Activated CD4-positive, alpha-beta memory T cell treated with anti-CD3 and anti-CD28 coated beads for 36 hours (primary cell): Measurements from ENCODE around the gene PNKP. TPM values are rescaled to one million over a fixed set of nuclear protein-coding genes. Genes with fewer than 3 reads are reported as not detected.

Experiments used
- CTCF ChIA-PET: fragments of 350-600 bp; sonication (Branson Sonifier 250); formaldehyde crosslinking; loops from one replicate; lab custom pipeline; 2021; ENCODE audit warnings: antibody characterized with exemption, inconsistent platforms; lab: Charles Lee
- POLR2A ChIA-PET: fragments of 350-600 bp; sonication (Branson Sonifier 250); formaldehyde crosslinking; loops from one replicate; lab custom pipeline; 2021; ENCODE audit warnings: antibody characterized with exemption; lab: Charles Lee
- DNase-seq: peaks from one replicate; pipeline ENCODE4 v3.0.0-alpha.2; 2020
- H3K27ac Mint-ChIP-seq: one replicate; pipeline ENCODE4 v1.8.0; 2021; ENCODE audit warnings: mixed read lengths
- H3K27me3 Mint-ChIP-seq: one replicate; pipeline ENCODE4 v1.8.0; 2021; ENCODE audit warnings: mixed read lengths
- H3K36me3 Mint-ChIP-seq: one replicate; pipeline ENCODE4 v1.8.0; 2021; ENCODE audit warnings: mixed read lengths
- H3K4me1 Mint-ChIP-seq: one replicate; pipeline ENCODE4 v1.8.0; 2021; ENCODE audit warnings: low read depth, mixed read lengths
- H3K4me3 Mint-ChIP-seq: one replicate; pipeline ENCODE4 v1.8.0; 2021; ENCODE audit warnings: mild to moderate bottlenecking, mixed read lengths
- H3K9me3 Mint-ChIP-seq: one replicate; pipeline ENCODE4 v1.8.0; 2021; ENCODE audit warnings: mixed read lengths
- intact Hi-C: fragments of 100-400 bp; cut with micrococcal nuclease; formaldehyde crosslinking; loops from one replicate; pipeline ENCODE4 v1.15.1; 2023
- total RNA-seq, 2 experiments: library from RNA; stranded (reverse); gene quantifications; one replicate each; pipeline ENCODE4 v1.2.3, GENCODE V29; 2021

The PNKP gene
- total RNA-seq, 2 experiments from 2014 or later: 88.7 to 98.6 TPM

- ChIA-PET POLR2A (interaction anchor here (1.6 kb wide), 1 partner anchor 31 kb away, joined by 5 read pairs; no protein-coding TSS in a partner anchor), CTCF (interaction anchor here (0.6 to 1.9 kb wide), 2 partner anchors 10 to 1522 kb away, joined by 3 to 7 read pairs; no protein-coding TSS in a partner anchor)
- intact Hi-C loops: no loop called here
- H3K4me3 Mint-ChIP-seq: no peak overlapping the region
- peaks cover 19% of the 10 kb centered on the region for H3K4me1 Mint-ChIP-seq
- no peaks in the 10 kb centered on the region for H3K9me3 Mint-ChIP-seq
- peaks cover 54% of the 10 kb centered on the region for H3K36me3 Mint-ChIP-seq
- H3K27me3 Mint-ChIP-seq: no peaks in the 10 kb centered on the region
- no peak overlapping the region for H3K27ac Mint-ChIP-seq
- no peak for DNase-seq
Observed at GRCh38 chr19:49880162-49880869, 12.9 kb upstream of the PNKP start.

GRCh38 chr19:49879243-49879963, 12.0 kb upstream of the PNKP start:
- Mint-ChIP-seq H3K36me3 (peaks cover 46% of the 10 kb centered on the region), H3K9me3 (no peaks in the 10 kb centered on the region), H3K27me3 (no peaks in the 10 kb centered on the region), H3K4me3 (no peak overlapping the region), H3K27ac (peak overlapping the region; percentile 49), H3K4me1 (peaks cover 25% of the 10 kb centered on the region)
- peak; percentile 35 for DNase-seq
- CTCF ChIA-PET: interaction anchor here (0.6 kb wide), 1 partner anchor 1521 kb away, joined by 3 read pairs; no protein-coding TSS in a partner anchor
- POLR2A ChIA-PET: interaction anchor here (1.0 to 1.6 kb wide), 2 partner anchors 13 to 32 kb away, joined by 3 to 5 read pairs; no protein-coding TSS in a partner anchor
- intact Hi-C loops: loop anchor here (5.0 kb wide), 1 partner anchor 382 kb away; the partner anchor contains the start of gene RPS11

GRCh38 chr19:49878744-49879070, 11.3 kb upstream of the PNKP start:
- no peaks in the 10 kb centered on the region for H3K27me3 Mint-ChIP-seq
- DNase-seq: no peak
- intact Hi-C loops: loop anchor here (1.0 to 5.0 kb wide), 2 partner anchors 12 to 381 kb away; partner anchors contain the start of gene RPS11
- no peak overlapping the region for H3K4me3 Mint-ChIP-seq
- POLR2A ChIA-PET: interaction anchor here (1.0 to 2.9 kb wide), 3 partner anchors 13 to 50 kb away, joined by 3 to 21 read pairs (median 5); partner anchors contain the start of genes ATF5 and NUP62
- no peaks in the 10 kb centered on the region for H3K9me3 Mint-ChIP-seq
- peaks cover 43% of the 10 kb centered on the region for H3K36me3 Mint-ChIP-seq
- CTCF ChIA-PET: no interaction called here
- H3K4me1 Mint-ChIP-seq: peaks cover 25% of the 10 kb centered on the region
- peak overlapping the region; percentile 49 for H3K27ac Mint-ChIP-seq

GRCh38 chr19:49877879-49878743, 10.7 kb upstream of the PNKP start:
- peaks cover 37% of the 10 kb centered on the region for H3K36me3 Mint-ChIP-seq
- ChIA-PET CTCF (interaction anchor here (0.9 kb wide), 1 partner anchor 160 kb away, joined by 3 read pairs; no protein-coding TSS in a partner anchor), POLR2A (interaction anchor here (0.8 to 2.9 kb wide), 8 partner anchors 9 to 51 kb away, joined by 3 to 21 read pairs (median 6); partner anchors contain the start of genes ATF5 and NUP62)
- DNase-seq: peak; percentile 99
- no peak overlapping the region for H3K4me3 Mint-ChIP-seq
- peaks cover 25% of the 10 kb centered on the region for H3K4me1 Mint-ChIP-seq
- intact Hi-C loops: loop anchor here (1.0 to 5.0 kb wide), 9 partner anchors 9 to 1239 kb away; partner anchors contain the start of genes FUZ and RPS11
- H3K27me3 Mint-ChIP-seq: no peaks in the 10 kb centered on the region
- H3K9me3 Mint-ChIP-seq: no peaks in the 10 kb centered on the region
- no peak overlapping the region for H3K27ac Mint-ChIP-seq

- Mint-ChIP-seq H3K27ac (no peak within 1 kb of the TSS), H3K4me1 (peaks cover 26% of the 10 kb centered on the region), H3K27me3 (no peaks in the 10 kb centered on the region), H3K36me3 (peaks cover 30% of the 10 kb centered on the region), H3K4me3 (no peak within 1 kb of the TSS), H3K9me3 (no peaks in the 10 kb centered on the region)
- ChIA-PET CTCF (interaction anchor here (0.9 to 1.5 kb wide), 2 partner anchors 13 to 159 kb away, joined by 3 to 4 read pairs; no protein-coding TSS in a partner anchor), POLR2A (interaction anchor here (0.8 to 2.9 kb wide), 10 partner anchors 9 to 52 kb away, joined by 3 to 21 read pairs (median 6); partner anchors contain the start of genes ATF5, IL4I1, NUP62 and PTOV1)
- DNase-seq: peak; percentile 99
- intact Hi-C loops: loop anchor here (1.0 to 5.0 kb wide), 8 partner anchors 8 to 1238 kb away; partner anchors contain the start of genes FUZ and RPS11
Observed at GRCh38 chr19:49877020-49877878, 9.9 kb upstream of the PNKP start, which contains the start of the genes AKT1S1 and TBC1D17. TSS of gene AKT1S1 (minus strand) at chr19:49877355. CDS start at chr19:49873295, 4,060 bp downstream. TSS of gene TBC1D17 (plus strand) at chr19:49877702. CDS start at chr19:49877724, 22 bp downstream.

GRCh38 chr19:49876422-49877019, 9.1 kb upstream of the PNKP start:
- no peaks in the 10 kb centered on the region for H3K27me3 Mint-ChIP-seq
- ChIA-PET CTCF (interaction anchor here (1.5 kb wide), 1 partner anchor 14 kb away, joined by 4 read pairs; no protein-coding TSS in a partner anchor), POLR2A (interaction anchor here (0.8 to 2.9 kb wide), 10 partner anchors 10 to 52 kb away, joined by 3 to 21 read pairs (median 6); partner anchors contain the start of genes ATF5, IL4I1, NUP62 and PTOV1)
- peak; percentile 99 for DNase-seq
- H3K36me3 Mint-ChIP-seq: peaks cover 26% of the 10 kb centered on the region
- no peak overlapping the region for H3K4me3 Mint-ChIP-seq
- H3K4me1 Mint-ChIP-seq: peaks cover 33% of the 10 kb centered on the region
- no peak overlapping the region for H3K27ac Mint-ChIP-seq
- intact Hi-C loops: loop anchor here (1.0 to 5.0 kb wide), 9 partner anchors 7 to 1238 kb away; partner anchors contain the start of genes FUZ, RPS11 and SCAF1
- no peaks in the 10 kb centered on the region for H3K9me3 Mint-ChIP-seq

- no peak overlapping the region for H3K4me3 Mint-ChIP-seq
- H3K9me3 Mint-ChIP-seq: no peaks in the 10 kb centered on the region
- no peaks in the 10 kb centered on the region for H3K27me3 Mint-ChIP-seq
- intact Hi-C loops: loop anchor here (1.0 to 5.0 kb wide), 3 partner anchors 234 to 1237 kb away; partner anchors contain the start of genes RPS11 and SCAF1
- DNase-seq: peak; percentile 65
- H3K27ac Mint-ChIP-seq: no peak overlapping the region
- POLR2A ChIA-PET: interaction anchor here (0.8 to 2.9 kb wide), 5 partner anchors 12 to 53 kb away, joined by 3 to 21 read pairs (median 7); partner anchors contain the start of genes ATF5, IL4I1 and NUP62
- CTCF ChIA-PET: interaction anchor here (1.5 kb wide), 1 partner anchor 15 kb away, joined by 4 read pairs; no protein-coding TSS in a partner anchor
- peaks cover 34% of the 10 kb centered on the region for H3K4me1 Mint-ChIP-seq
- peaks cover 21% of the 10 kb centered on the region for H3K36me3 Mint-ChIP-seq
Observed at GRCh38 chr19:49875857-49876421, 8.6 kb upstream of the PNKP start.

- no peak overlapping the region for H3K27ac Mint-ChIP-seq
- ChIA-PET POLR2A (interaction anchor here (1.0 to 2.3 kb wide), 2 partner anchors 17 to 22 kb away, joined by 4 to 14 read pairs; partner anchors contain the start of gene IL4I1), CTCF (no interaction called here)
- H3K9me3 Mint-ChIP-seq: no peaks in the 10 kb centered on the region
- peaks cover 15% of the 10 kb centered on the region for H3K36me3 Mint-ChIP-seq
- intact Hi-C loops: loop anchor here (5.0 kb wide), 1 partner anchor 378 kb away; the partner anchor contains the start of gene RPS11
- DNase-seq: no peak
- H3K4me3 Mint-ChIP-seq: no peak overlapping the region
- H3K27me3 Mint-ChIP-seq: no peaks in the 10 kb centered on the region
- peaks cover 38% of the 10 kb centered on the region for H3K4me1 Mint-ChIP-seq
Observed at GRCh38 chr19:49875177-49875576, 7.8 kb upstream of the PNKP start.

GRCh38 chr19:49874503-49875157, 7.3 kb upstream of the PNKP start:
- Mint-ChIP-seq H3K36me3 (peaks cover 13% of the 10 kb centered on the region), H3K4me1 (peaks cover 39% of the 10 kb centered on the region), H3K9me3 (no peaks in the 10 kb centered on the region), H3K27me3 (no peaks in the 10 kb centered on the region), H3K27ac (no peak overlapping the region), H3K4me3 (no peak overlapping the region)
- ChIA-PET CTCF (no interaction called here), POLR2A (no interaction called here)
- DNase-seq: no peak
- intact Hi-C loops: loop anchor here (5.0 kb wide), 1 partner anchor 377 kb away; the partner anchor contains the start of gene RPS11
